ENCODE measurements around the gene ADPRH. TPM values are rescaled to one million over a fixed set of nuclear protein-coding genes. Genes with fewer than 3 reads are reported as not detected.
A peak's percentile ranks its signal among the peaks of the same experiment; 100 is the strongest.

The ADPRH gene
- total RNA-seq, 1 donor from 2014 or later: 26.5 TPM

DNA sequence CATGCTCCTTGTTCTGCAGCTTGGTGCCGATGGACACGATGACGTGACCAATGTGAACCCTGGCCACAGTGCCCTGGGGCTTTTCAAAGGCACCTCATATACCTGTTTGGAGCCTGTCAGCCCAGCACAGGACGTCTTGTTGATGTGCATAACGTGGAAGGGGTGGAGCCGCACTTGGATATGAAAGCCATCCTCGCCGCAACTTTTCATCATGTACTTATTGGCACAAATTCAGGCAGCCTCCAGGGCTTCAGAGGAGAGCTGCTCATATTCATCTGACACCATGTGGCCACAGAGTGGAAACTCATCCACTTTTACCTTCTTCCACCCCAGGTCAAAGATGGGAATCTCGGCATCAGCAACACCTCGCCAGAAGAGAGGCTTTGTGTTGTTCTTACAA is 56.4 kb downstream of the ADPRH start:
- intact Hi-C loops (cut with DNase I): no loop called here
- Histone ChIP-seq H3K4me1 (peaks cover 50% of the 10 kb centered on the region), H3K27ac (no peak overlapping the region), H3K27me3 (no peaks in the 10 kb centered on the region), H3K4me3 (no peak overlapping the region), H3K9me3 (no peaks in the 10 kb centered on the region), H3K36me3 (no peaks in the 10 kb centered on the region)
- ATAC-seq (no peak), DNase-seq (no peak)
- TF ChIP-seq, protein P1, sequence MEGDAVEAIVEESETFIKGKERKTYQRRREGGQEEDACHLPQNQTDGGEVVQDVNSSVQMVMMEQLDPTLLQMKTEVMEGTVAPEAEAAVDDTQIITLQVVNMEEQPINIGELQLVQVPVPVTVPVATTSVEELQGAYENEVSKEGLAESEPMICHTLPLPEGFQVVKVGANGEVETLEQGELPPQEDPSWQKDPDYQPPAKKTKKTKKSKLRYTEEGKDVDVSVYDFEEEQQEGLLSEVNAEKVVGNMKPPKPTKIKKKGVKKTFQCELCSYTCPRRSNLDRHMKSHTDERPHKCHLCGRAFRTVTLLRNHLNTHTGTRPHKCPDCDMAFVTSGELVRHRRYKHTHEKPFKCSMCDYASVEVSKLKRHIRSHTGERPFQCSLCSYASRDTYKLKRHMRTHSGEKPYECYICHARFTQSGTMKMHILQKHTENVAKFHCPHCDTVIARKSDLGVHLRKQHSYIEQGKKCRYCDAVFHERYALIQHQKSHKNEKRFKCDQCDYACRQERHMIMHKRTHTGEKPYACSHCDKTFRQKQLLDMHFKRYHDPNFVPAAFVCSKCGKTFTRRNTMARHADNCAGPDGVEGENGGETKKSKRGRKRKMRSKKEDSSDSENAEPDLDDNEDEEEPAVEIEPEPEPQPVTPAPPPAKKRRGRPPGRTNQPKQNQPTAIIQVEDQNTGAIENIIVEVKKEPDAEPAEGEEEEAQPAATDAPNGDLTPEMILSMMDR (IDR thresholded peaks at IDR 0.05): no peak

DNA sequence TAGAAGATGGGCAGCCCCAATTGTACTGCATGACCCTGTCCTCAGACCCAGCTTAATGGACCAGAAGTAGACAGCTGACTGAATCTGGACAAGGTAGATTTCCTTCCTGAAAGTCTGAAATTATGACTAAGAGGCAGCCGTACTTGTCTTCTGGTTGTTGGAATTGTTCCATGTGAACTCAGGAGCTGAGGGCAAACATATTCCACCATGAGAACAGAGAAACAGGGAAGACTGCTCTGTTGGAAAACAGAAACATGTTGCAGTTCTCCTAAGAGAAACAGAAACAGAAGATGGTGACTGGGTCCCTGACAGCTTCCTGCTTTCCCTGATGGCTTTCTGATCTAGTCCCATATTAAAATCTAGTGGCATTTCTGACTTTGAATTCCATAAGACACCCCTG is 57.0 kb downstream of the ADPRH start:
- ATAC-seq (no peak), DNase-seq (no peak)
- no peaks in the 10 kb centered on the region for H3K27me3 ChIP-seq
- H3K9me3 ChIP-seq: no peaks in the 10 kb centered on the region
- intact Hi-C loops (cut with DNase I): no loop called here
- H3K27ac ChIP-seq: peak overlapping the region; percentile 86
- TF ChIP-seq, protein P1 (IDR thresholded peaks at IDR 0.05): no peak
- no peaks in the 10 kb centered on the region for H3K36me3 ChIP-seq
- H3K4me3 ChIP-seq: no peak overlapping the region
- H3K4me1 ChIP-seq: peaks cover 44% of the 10 kb centered on the region

DNA sequence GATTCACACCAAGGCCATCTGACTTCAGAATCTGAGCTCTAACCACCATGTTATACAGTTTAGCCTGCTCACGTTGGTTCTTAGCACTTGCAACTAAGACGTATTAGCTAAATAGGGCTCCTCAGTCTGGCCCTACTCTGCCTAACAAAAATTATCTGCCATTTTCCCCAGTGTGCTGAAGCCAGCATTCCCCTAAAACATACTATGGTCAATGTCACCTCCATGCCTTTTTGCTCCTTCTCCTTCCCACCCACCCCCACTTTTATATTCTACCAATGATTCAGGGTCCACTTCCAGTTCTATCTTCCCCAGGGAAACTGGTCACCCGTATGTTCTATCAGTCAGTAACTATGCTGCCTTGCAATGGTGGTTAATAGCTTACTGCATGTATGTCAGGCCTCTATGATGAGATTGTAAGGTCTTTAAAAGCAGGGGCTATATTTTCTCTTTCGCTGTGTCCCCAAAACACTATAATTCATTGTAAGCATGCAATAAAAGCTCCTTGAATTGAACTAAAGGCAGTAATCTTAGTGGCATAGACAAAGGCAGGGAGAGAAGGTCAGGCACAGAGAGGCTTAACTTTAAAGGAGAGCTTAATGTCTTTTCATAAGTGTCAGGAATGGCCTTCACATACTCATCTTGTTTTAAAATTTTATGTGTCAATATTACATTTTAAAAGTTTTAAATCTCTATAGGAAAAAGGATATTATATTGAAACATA is 57.8 kb downstream of the ADPRH start:
- TF ChIP-seq, protein P1 (IDR thresholded peaks at IDR 0.05): no peak
- intact Hi-C loops (cut with DNase I): no loop called here

DNA sequence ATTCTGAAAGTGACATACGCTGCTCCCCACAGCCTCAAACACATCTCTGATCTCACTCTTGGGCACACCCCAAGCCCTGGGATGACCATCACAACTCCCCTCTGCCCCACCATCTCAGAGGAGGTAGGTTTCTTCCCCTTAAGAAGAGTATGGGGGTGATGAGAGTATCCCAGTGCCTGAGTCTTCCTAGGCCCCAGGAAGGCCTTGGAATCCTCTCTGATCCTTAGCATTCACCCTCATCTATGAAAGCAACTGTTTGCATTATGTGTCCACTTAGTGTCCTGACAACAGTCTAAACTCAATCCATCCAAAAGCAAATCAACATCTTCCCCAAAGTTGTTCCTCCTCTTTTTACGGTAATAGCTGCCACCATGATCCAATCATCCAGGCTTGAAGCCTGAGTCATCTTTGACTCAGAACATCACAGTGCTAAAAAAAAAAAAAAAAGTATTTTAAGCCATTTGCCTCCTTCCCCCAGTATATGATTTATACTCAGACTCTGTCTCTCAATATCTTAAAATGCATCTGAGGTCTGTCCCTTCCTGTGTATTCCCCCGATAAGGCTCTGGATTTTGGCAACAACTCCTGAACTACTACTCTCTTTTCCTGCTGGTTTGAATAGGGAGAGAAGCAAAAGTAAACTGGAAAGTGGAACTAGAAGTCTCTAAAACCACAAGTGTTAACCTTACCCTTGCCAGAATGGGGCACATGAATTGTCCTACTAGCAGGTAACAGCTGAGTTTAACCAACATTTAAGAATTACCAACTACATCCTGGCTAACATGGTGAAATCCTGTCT is 58.6 kb downstream of the ADPRH start:
- Histone ChIP-seq H3K4me1 (peaks cover 37% of the 10 kb centered on the region), H3K27me3 (no peaks in the 10 kb centered on the region), H3K9me3 (no peaks in the 10 kb centered on the region), H3K36me3 (no peaks in the 10 kb centered on the region), H3K4me3 (no peak overlapping the region), H3K27ac (peak overlapping the region; percentile 86)
- TF ChIP-seq, protein P1 (IDR thresholded peaks at IDR 0.05): no peak
- intact Hi-C loops (cut with DNase I): no loop called here
- ATAC-seq: peak; percentile 54
- DNase-seq: no peak

More for the DNA sequence above, 57.8 kb downstream of the ADPRH start:
- peaks cover 38% of the 10 kb centered on the region for H3K4me1 ChIP-seq
- no peaks in the 10 kb centered on the region for H3K36me3 ChIP-seq
- ATAC-seq (no peak), DNase-seq (no peak)
- H3K27me3 ChIP-seq: no peaks in the 10 kb centered on the region
- no peaks in the 10 kb centered on the region for H3K9me3 ChIP-seq
- no peak overlapping the region for H3K4me3 ChIP-seq
- H3K27ac ChIP-seq: peak overlapping the region; percentile 86

Other genes starting within 250 kb of the ADPRH start
- 48.2 TPM for gene TMEM39A, start 115.9 kb upstream of the ADPRH start, total RNA-seq
- gene POGLUT1, start 110.5 kb upstream of the ADPRH start, total RNA-seq: 16.7 TPM
- 94.1 TPM for gene TIMMDC1, start 80.9 kb upstream of the ADPRH start, total RNA-seq
- gene CD80, start 19.9 kb upstream of the ADPRH start, total RNA-seq: 7.9 TPM
- 37.6 TPM for gene PLA1A, start 18.4 kb downstream of the ADPRH start, total RNA-seq
- 2.7 TPM for gene POPDC2, start 81.1 kb downstream of the ADPRH start, total RNA-seq
- 48.9 TPM for gene COX17, start 97.9 kb downstream of the ADPRH start, total RNA-seq
- gene CFAP91, start 123.5 kb downstream of the ADPRH start, total RNA-seq: 3.7 TPM
- gene NR1I2, start 202.6 kb downstream of the ADPRH start, total RNA-seq: not detected

Measured in upper lobe of right lung (tissue), 1 donor.